Measurements from ENCODE around the gene TRIM58. TPM values are rescaled to one million over a fixed set of nuclear protein-coding genes. Genes with fewer than 3 reads are reported as not detected.

TRIM58 gene
- total and polyA plus RNA-seq, 9 of the 15 experiments (the other 6 are each of a cell fraction or from before 2014, with no cell fraction given), result 3.8 to 19.1 (median 7.2) TPM

GRCh38 chr1:247854899-247855545 lies 2.0 kb upstream of the TRIM58 start (continued):
- TF ChIP-seq ZBTB49 (CRISPR knock-in tag; IDR thresholded peaks at IDR 0.05; ENCODE audit: borderline replicate concordance), result no peak
- 0 out of 6 replicates have a peak, but pooled peaks of 1 of the 3 experiments have one; percentile 49 for TF ChIP-seq ZBTB11 (CRISPR knock-in tag; IDR thresholded peaks at IDR 0.05)
- no peak for TF ChIP-seq ILF3 (IDR thresholded peaks at IDR 0.05; ENCODE audit: borderline replicate concordance)
- TF ChIP-seq HEY1 (CRISPR knock-in tag; IDR thresholded peaks at IDR 0.05; ENCODE audit: borderline replicate concordance), result no peak
- peak; percentile 40 to 73; a peak in 3 of 4 replicates for TF ChIP-seq RCOR1 (IDR thresholded peaks at IDR 0.05; ENCODE audit: borderline replicate concordance in 1 of 2, low read depth in 2 of 2, low read length in 2 of 2)
- no peak for TF ChIP-seq POLR3A (IDR thresholded peaks at IDR 0.05; ENCODE audit: borderline replicate concordance, extremely low read depth, insufficient read depth, insufficient read length)
- TF ChIP-seq RB1 (IDR thresholded peaks at IDR 0.05; ENCODE audit: low read depth), result 0 out of 2 replicates have a peak, but pooled peaks have one; percentile 8
- TF ChIP-seq DNMT1 (IDR thresholded peaks at IDR 0.05), result no peak
- peak; percentile 69 to 70 for TF ChIP-seq TRIM24 (IDR thresholded peaks at IDR 0.05)
- TF ChIP-seq BCLAF1 (IDR thresholded peaks at IDR 0.05; ENCODE audit: borderline replicate concordance in 1 of 2, control insufficient read depth in 1 of 2, low read depth in 2 of 2, low read length in 1 of 2), result no peak
- 0 out of 2 replicates have a peak, but pooled peaks have one; percentile 75 for TF ChIP-seq ZNF644 (tag; IDR thresholded peaks at IDR 0.05; ENCODE audit: low read depth)
- peak; percentile 49 for TF ChIP-seq RBBP5 (IDR thresholded peaks at IDR 0.05; ENCODE audit: borderline replicate concordance, insufficient read depth, low read length, poor library complexity, severe bottlenecking)
- TF ChIP-seq SOX6 (IDR thresholded peaks at IDR 0.05), result peak; percentile 54
- TF ChIP-seq LEF1 (IDR thresholded peaks at IDR 0.05), result peak; percentile 80; the same call in 1 of the 2 replicates
- no peak for TF ChIP-seq ADNP (tag; IDR thresholded peaks at IDR 0.05)
- peak; percentile 87 for TF ChIP-seq TAL1 (IDR thresholded peaks at IDR 0.05)
- peak; percentile 74; the same call in 1 of the 2 replicates for TF ChIP-seq ZNF239 (CRISPR knock-in tag; IDR thresholded peaks at IDR 0.05)
